GM10248 (cell line): ENCODE results near the gene CEP83.

Source experiments
- CTCF ChIA-PET: fragments of 300-600 bp; sonication (Branson Sonifier 250); formaldehyde crosslinking; extraction: SDS; loops from one replicate; lab custom pipeline; 2021; ENCODE audit warnings: antibody characterized with exemption; lab: Yijun Ruan, JAX
- POLR2A ChIA-PET: fragments of 350-650 bp; sonication (Branson Sonifier 250); formaldehyde crosslinking; extraction: SDS; loops from one replicate; lab custom pipeline; 2020; ENCODE audit warnings: antibody characterized with exemption; lab: Yijun Ruan, JAX
- DNase-seq: peaks from one replicate; pipeline ENCODE4 v3.0.0; 2012; ENCODE audit errors: extremely low spot score
- CTCF ChIP-seq: IDR thresholded peaks from 2 replicates; pipeline ENCODE4 v1.5.1; 2012; ENCODE audit warnings: mild to moderate bottlenecking, low read depth; ENCODE audit errors: extremely low read depth, missing control alignments, control extremely low read depth

Gene CEP83

DNA sequence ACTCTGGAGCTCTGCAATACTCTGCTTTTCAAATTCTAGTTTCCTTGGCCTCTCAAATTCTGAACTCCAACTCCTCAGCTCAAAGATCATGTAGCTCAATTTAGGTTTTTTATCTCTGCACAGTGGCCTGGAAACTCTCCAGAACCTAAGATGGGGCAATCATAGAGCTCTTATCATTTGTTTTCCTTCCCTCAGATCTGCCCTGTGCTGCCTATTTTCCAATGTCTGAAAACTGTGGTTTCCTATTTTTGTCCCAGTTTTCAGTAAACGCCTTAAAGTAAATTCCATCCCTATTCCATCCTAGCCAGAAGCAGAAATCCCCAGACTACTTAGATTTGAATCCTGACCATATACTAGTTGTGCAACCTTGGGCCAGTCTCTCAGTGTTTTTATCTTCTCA is 73.2 kb downstream of the CEP83 start:
- no peak for TF ChIP-seq CTCF
- POLR2A ChIA-PET = no interaction called here

GRCh38 chr12:94384030-94384429 is 75.6 kb downstream of the CEP83 start:
- ChIA-PET CTCF (interaction anchor here (1.2 to 1.3 kb wide), 2 partner anchors 9 to 27 kb away, joined by 3 to 5 read pairs; no protein-coding TSS in a partner anchor), POLR2A (no interaction called here)
- no peak for DNase-seq
- TF ChIP-seq CTCF = no peak

More for the DNA sequence above, 73.2 kb downstream of the CEP83 start:
- DNase-seq = no peak
- CTCF ChIA-PET = interaction anchor here (0.9 to 1.8 kb wide), 3 partner anchors 9 to 52 kb away, joined by 3 to 7 read pairs (median 4); no protein-coding TSS in a partner anchor

GRCh38 chr12:94380507-94380906 is 79.2 kb downstream of the CEP83 start:
- CTCF ChIA-PET = interaction anchor here (0.7 to 3.1 kb wide), 4 partner anchors 9 to 30 kb away, joined by 3 to 10 read pairs (median 4); no protein-coding TSS in a partner anchor
- no peak for DNase-seq
- TF ChIP-seq CTCF = no peak
- POLR2A ChIA-PET = interaction anchor here (0.5 kb wide), 1 partner anchor 531 kb away, joined by 6 read pairs; no protein-coding TSS in a partner anchor

DNA sequence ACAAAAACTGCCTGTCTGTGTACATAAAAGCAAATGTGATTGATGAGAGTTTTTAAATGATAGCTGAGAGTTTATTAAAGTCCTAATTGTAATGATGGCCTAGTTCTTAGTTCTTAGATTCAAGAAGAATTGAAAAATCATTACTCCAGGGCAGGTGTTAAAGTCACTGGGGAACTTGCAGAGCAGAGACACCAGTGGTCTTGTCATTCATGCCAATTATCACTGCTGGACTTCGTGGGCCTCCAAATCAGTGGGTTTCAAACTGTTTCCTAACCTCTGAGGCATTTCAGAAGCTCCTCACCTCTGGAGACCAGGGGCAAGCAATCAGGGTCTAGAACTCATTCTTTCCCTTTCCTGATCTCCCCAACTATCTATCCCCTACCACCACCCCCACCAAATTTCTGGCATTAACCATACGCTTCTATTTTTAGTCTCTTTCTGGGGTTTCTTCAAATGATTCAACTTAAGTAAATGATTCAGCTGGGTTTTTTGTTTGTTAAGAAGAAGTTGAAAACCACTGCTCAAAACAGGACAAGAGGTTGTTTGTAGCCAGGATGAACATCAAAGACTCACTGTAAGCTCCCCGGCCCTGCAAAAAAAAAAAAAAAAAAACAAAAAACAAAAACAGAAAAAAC is 80.1 kb downstream of the CEP83 start:
- no peak for DNase-seq
- no peak for TF ChIP-seq CTCF
- ChIA-PET CTCF (interaction anchor here (0.7 to 3.1 kb wide), 5 partner anchors 9 to 31 kb away, joined by 3 to 10 read pairs (median 3); no protein-coding TSS in a partner anchor), POLR2A (no interaction called here)

- POLR2A ChIA-PET = no interaction called here
- CTCF ChIA-PET = interaction anchor here (1.3 kb wide), 1 partner anchor 9 kb away, joined by 4 read pairs; no protein-coding TSS in a partner anchor
- TF ChIP-seq CTCF = no peak
- no peak for DNase-seq
Observed at GRCh38 chr12:94377599-94377998, 82.1 kb downstream of the CEP83 start.

GRCh38 chr12:94374124-94374523 is 85.5 kb downstream of the CEP83 start:
- TF ChIP-seq CTCF = no peak
- ChIA-PET POLR2A (no interaction called here), CTCF (interaction anchor here (0.9 to 1.0 kb wide), 3 partner anchors 10 to 15 kb away, joined by 3 to 5 read pairs (median 3); no protein-coding TSS in a partner anchor)
- DNase-seq = no peak
